Activated CD4-positive, alpha-beta T cell treated with anti-CD3 and anti-CD28 coated beads, Interleukin-2, amount 50 U/mL, for 24 hours (primary cell): ENCODE results near the gene EPRS1.
"Not testable (repeated sequence)": the region's sequence is repeated elsewhere in the genome, so short reads cannot be mapped to it uniquely, and the experiment has no call there.

Experiments used
- DNase-seq, 2 donors: peaks; one replicate each; pipeline ENCODE4 v3.0.0-alpha.2; 2020; ENCODE audit warnings: low read depth in 1 of 2, low spot score in 1 of 2

EPRS1 gene

GRCh38 chr1:220040028-220040596 is 6.2 kb downstream of the EPRS1 start:
- no peak for DNase-seq

DNA sequence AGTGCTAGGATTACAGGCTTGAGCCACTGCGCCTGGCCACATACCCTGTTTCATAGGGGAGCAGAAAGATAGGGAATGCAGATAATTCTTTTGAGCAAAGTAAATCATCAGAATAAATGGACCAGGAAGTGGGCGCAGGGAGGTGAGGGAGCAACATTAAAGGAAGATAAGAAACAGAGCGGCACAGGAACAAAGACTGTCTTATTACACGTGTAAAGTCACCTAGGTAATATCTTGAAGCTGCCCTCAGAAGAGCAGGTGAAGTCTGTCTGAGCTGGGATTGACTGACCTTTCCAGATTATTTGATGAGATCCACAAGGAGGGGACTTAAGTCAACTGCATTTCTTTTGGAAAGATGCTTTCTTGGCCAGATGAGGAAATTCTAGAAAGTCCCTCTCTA is 7.7 kb downstream of the EPRS1 start:
- DNase-seq: no peak

- DNase-seq: not testable (repeated sequence)
Observed at GRCh38 chr1:220037810-220038209, 8.5 kb downstream of the EPRS1 start.

GRCh38 chr1:220032911-220033310 is 13.4 kb downstream of the EPRS1 start:
- DNase-seq: no peak

- DNase-seq: no peak
Observed at GRCh38 chr1:220031287-220031686, 15.0 kb downstream of the EPRS1 start.

DNA sequence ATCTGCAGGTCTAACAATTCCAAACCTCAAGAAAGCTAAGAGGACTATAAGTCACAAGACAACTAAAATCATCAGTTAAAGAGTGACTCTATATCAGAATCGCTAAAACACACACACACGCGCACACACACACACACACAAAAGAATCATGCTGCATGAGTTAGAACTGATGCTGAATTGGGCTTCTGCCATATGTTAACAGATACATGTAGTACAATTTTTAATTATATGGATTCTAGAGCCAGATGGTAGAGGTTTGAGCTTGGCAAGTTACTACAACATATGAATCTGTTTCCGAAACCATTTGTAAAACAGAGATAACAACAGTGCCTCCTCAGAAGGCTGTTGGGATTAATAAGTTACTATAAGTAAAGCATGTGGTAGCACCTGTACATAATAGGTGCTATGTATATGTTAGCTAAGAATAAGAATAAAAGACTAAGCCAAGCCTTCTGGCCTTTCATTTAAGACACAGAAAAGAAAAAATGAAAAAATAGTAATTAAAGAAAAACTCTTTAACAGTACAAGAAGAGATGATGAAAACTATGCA is 17.9 kb downstream of the EPRS1 start:
- DNase-seq: no peak

DNA sequence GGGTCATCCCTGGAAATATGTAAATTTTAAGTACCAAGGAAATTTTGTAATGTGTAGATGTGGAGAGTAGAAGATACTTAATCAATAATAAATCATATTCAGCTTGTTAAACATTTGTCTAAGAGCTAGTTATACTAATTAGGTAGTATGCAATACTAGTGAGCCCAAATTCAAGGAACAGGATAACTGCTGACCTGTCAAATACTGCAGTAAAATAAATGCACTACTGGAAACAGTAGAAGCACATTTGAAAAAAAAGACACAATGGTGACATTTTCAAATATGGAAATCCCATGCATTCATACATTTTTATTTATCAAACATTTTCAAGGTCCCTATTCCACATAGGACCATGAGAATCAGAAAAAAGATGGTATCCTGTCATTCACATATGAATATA is 27.2 kb downstream of the EPRS1 start:
- no peak for DNase-seq

- DNase-seq: no peak
Observed at GRCh38 chr1:220013497-220013896, 32.8 kb downstream of the EPRS1 start.

- DNase-seq: no peak
Observed at GRCh38 chr1:220012259-220012658, 34.0 kb downstream of the EPRS1 start.

DNA sequence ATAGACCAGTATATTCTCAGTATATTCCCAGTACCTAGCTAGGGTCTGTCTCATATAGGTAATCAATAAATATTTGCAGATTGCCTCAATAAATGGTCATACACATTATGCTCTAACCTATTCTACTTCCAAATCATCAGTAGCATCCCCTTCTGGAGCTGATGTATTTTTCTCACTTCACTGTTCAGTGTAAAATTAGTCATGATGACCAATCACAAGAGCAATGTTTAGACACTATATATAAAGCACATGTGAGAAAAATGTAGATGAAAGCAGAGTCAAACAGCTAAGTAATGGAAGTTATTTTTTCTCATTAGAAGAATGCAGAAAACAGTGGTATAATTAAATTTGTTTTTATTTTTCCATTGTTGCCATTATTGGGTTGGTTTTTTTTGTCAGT is 34.7 kb downstream of the EPRS1 start:
- DNase-seq: no peak

- no peak for DNase-seq
Observed at GRCh38 chr1:220007438-220007837, 38.9 kb downstream of the EPRS1 start.

DNA sequence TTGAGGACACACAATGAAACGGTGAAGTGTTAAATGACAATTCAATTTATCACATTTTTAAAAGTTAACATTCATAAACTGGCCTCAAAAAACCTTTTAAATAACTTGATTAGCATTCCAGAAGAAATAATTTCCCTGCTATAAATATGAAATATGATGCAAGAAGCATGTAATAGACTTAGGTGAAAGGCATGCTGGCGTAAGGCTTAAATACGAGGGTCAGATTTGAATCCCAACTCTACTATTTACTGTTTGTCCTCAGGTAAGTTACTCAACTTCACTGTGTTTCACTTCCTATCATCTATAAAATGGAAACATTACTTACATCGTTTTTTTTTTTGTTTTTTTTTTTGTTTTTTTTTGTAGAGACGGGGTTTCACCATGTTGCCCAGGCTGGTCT is 40.8 kb downstream of the EPRS1 start:
- DNase-seq: no peak

- no peak for DNase-seq
Observed at GRCh38 chr1:220003610-220004299, 42.5 kb downstream of the EPRS1 start.

DNA sequence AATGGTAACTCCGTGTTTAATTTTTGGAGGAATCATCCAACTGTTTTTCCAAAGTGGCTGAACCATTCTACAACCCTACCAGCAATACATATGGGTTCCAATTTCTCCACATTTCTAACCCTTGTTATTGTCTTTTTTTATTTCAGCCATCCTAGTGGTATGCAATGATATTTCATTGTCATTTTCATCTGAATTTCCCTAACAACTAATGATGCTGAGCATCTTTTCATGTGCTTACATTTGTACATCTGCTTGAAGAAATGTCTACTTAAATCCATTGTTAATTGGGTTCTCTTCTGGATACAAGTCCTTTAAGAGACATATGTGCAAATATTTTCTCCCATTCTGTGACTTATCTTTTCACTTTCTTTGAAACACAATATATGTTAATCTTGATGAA is 43.3 kb downstream of the EPRS1 start:
- no peak for DNase-seq

DNA sequence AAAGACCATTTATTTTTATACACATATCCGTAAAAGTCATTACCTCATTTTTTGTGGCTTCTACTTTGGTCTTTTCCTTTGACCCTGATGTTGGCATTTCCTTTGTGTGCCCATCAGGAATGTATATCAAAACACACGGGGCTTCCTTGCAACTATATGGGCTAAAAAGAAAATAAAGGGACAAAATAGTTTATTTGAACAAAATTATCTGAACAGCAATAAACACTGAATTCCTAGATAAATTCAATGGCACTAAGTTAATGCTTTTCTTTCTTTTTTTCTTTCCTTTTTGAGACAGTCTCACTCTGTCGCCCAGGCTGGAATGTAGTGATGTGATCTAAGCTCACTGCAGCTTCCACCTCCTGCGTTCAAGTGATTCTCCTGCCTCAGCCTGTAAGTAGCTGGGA is 45.2 kb downstream of the EPRS1 start:
- no peak for DNase-seq

DNA sequence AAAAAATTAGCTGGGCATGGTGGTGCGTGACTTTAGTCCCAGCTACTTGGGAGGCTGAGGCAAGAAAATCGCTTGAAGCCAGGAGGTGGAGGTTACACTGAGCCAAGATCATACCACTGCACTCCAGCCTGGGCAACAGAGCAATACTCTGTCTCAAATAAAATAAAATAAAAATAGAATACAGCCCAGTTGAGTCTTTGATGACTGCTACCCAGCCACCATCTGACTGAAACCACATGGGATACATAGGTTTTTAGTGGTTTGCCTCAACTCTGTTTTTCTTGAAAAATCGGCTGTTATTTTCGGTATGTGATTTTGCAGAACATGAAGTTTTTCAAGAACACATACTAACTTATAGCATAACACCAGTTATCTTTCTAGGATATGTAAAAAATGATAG is 46.5 kb downstream of the EPRS1 start:
- no peak for DNase-seq
